Stimulated activated CD4-positive, alpha-beta T cell treated with anti-CD3 and anti-CD28 coated beads, Interleukin-1b, Interleukin-23, amount 100 ng/mL, for 48 hours (primary cell): ENCODE results near the gene RNF212B.

Experiments
- DNase-seq: peaks from one replicate; pipeline ENCODE4 v3.0.0-alpha.2; 2020

RNF212B gene

GRCh38 chr14:23321572-23322547 is 84.1 kb downstream of the RNF212B start:
- DNase-seq: peak; percentile 79
